GM12878 (cell line): Measurements from ENCODE around the gene COX7C. TPM values are rescaled to one million over a fixed set of nuclear protein-coding genes. Genes with fewer than 3 reads are reported as not detected.

Experiments used
- ATAC-seq: fragments of 200-7000 bp; cut with Tn5 transposase; 3 replicates; pipeline ENCODE4 v1.9.1; 2020; ENCODE audit warnings: mild to moderate bottlenecking, moderate library complexity
- BruUV-seq: library from RNA; stranded (reverse); fragments of 400-500 nt; replicated peaks from 2 replicates; lab custom pipeline; 2021; lab: Mats Ljungman, UMichigan
- CTCF ChIA-PET: fragments of 300-600 bp; sonication (Branson Sonifier 250); formaldehyde crosslinking; extraction: SDS; loops from one replicate; lab custom pipeline; 2021; ENCODE audit warnings: inconsistent platforms; lab: Yijun Ruan, JAX
- POLR2A ChIA-PET: fragments of 350-600 bp; formaldehyde crosslinking; extraction: SDS; loops from one replicate; lab custom pipeline; 2021; ENCODE audit warnings: inconsistent platforms; lab: Charles Lee
- RAD21 ChIA-PET: fragments of 300-600 bp; sonication (Branson Sonifier 250); formaldehyde crosslinking; loops from one replicate; lab custom pipeline; 2023; ENCODE audit warnings: antibody characterized with exemption; ENCODE audit not compliant: unreplicated experiment; lab: Charles Lee
- SMC1A ChIA-PET: fragments of 300-600 bp; sonication (Branson Sonifier 250); formaldehyde crosslinking; loops from one replicate; lab custom pipeline; 2023; ENCODE audit not compliant: unreplicated experiment, uncharacterized antibody; lab: Charles Lee
- DNase-seq: peaks from one replicate; pipeline ENCODE4 v3.0.0-alpha.2; 2011; ENCODE audit warnings: low read depth, low spot score
- FAIRE-seq: peaks from 3 replicates; lab custom pipeline; 2011; peaks lifted over from hg19 to GRCh38; lab: Jason Lieb, UNC
- H2AFZ ChIP-seq: 2 replicates; pipeline ENCODE4 v1.6.0; 2011; ENCODE audit warnings: low read depth, low read length, control low read depth; ENCODE audit not compliant: control insufficient read depth
- H3K27ac ChIP-seq: 2 replicates; pipeline ENCODE4 v1.5.1; 2011; ENCODE audit warnings: control low read depth; ENCODE audit not compliant: control insufficient read depth, insufficient read depth
- H3K27me3 ChIP-seq, 2 experiments: replicated peaks in 1 of 2; 2 replicates each; pipeline versions ENCODE4 v1.6.0 to v1.6.1; 2011; ENCODE audit warnings: low read length in 1 of 2; ENCODE audit not compliant: control insufficient read depth in 2 of 2, insufficient read depth in 2 of 2
- H3K36me3 ChIP-seq, 2 experiments: 2 replicates each; pipeline ENCODE4 v1.5.1; 2011; ENCODE audit warnings: low read length in 1 of 2; ENCODE audit not compliant: control insufficient read depth in 2 of 2, insufficient read depth in 2 of 2
- H3K4me1 ChIP-seq: 2 replicates; pipeline ENCODE4 v1.6.1; 2011; ENCODE audit warnings: mild to moderate bottlenecking, low read length, moderate library complexity, mixed read lengths; ENCODE audit not compliant: control insufficient read depth, insufficient read depth
- H3K4me2 ChIP-seq: 2 replicates; pipeline ENCODE4 v1.6.0; 2011; ENCODE audit warnings: control low read depth; ENCODE audit not compliant: control insufficient read depth, insufficient read depth
- H3K4me3 ChIP-seq: fragments of 200-600 bp; sonication (generic); 2 replicates; pipeline ENCODE4 v1.5.1; 2016
- H3K79me2 ChIP-seq: 2 replicates; pipeline ENCODE4 v1.6.0; 2011; ENCODE audit warnings: low read length; ENCODE audit not compliant: control insufficient read depth, insufficient read depth
- H3K9ac ChIP-seq: 2 replicates; pipeline ENCODE4 v1.8.0; 2011; ENCODE audit warnings: low read length, control low read depth, mixed read lengths; ENCODE audit not compliant: control insufficient read depth, insufficient read depth
- H3K9me3 ChIP-seq: replicated peaks from 3 replicates; pipeline ENCODE4 v1.5.1; 2011; ENCODE audit warnings: mild to moderate bottlenecking, low read length; ENCODE audit not compliant: control insufficient read depth, insufficient read depth
- H4K20me1 ChIP-seq: 2 replicates; pipeline ENCODE4 v1.6.0; 2011; ENCODE audit not compliant: control insufficient read depth, insufficient read depth
- ATF7 ChIP-seq: fragments of 450-650 bp; IDR thresholded peaks from 2 replicates; pipeline ENCODE4 v1.6.1; 2016; ENCODE audit warnings: low read depth, mild to moderate bottlenecking
- BRCA1 ChIP-seq: IDR thresholded peaks from 2 replicates; pipeline ENCODE4 v1.6.1; 2011; ENCODE audit warnings: low read depth, low read length, improper control_type of control experiment
- PAX5 ChIP-seq: IDR thresholded peaks from 2 replicates; pipeline ENCODE4 v1.6.1; 2011; ENCODE audit warnings: low read depth, low read length, borderline replicate concordance
- RAD21 ChIP-seq: IDR thresholded peaks from 2 replicates; pipeline ENCODE4 v1.6.1; 2011; ENCODE audit warnings: mild to moderate bottlenecking, low read depth, low read length, moderate library complexity; ENCODE audit not compliant: insufficient read depth
- RAD51 ChIP-seq: fragments of 450-650 bp; IDR thresholded peaks from 2 replicates; pipeline ENCODE4 v1.6.1; 2016; ENCODE audit warnings: moderate library complexity, mild to moderate bottlenecking, inconsistent platforms
- RELA ChIP-seq: fragments of 450-650 bp; IDR thresholded peaks from 2 replicates; pipeline ENCODE4 v1.8.0; 2014; ENCODE audit warnings: borderline replicate concordance; ENCODE audit not compliant: partially characterized antibody
- SMAD1 ChIP-seq: fragments of 450-650 bp; IDR thresholded peaks from 2 replicates; pipeline ENCODE4 v1.6.1; 2018; ENCODE audit warnings: mild to moderate bottlenecking, low read depth; ENCODE audit not compliant: partially characterized antibody
- SP1 ChIP-seq: IDR thresholded peaks from one replicate; pipeline ENCODE4 v1.6.1; 2011; ENCODE audit warnings: low read depth, low read length
- YBX1 ChIP-seq: fragments of 450-650 bp; IDR thresholded peaks from 2 replicates; pipeline ENCODE4 v1.6.1; 2016; ENCODE audit warnings: antibody characterized with exemption
- ZBED1 ChIP-seq: IDR thresholded peaks from 2 replicates; pipeline ENCODE4 v1.6.1; 2016; ENCODE audit warnings: borderline replicate concordance
- ZNF24 ChIP-seq: fragments of 450-650 bp; IDR thresholded peaks from 2 replicates; pipeline ENCODE4 v1.6.1; 2017; ENCODE audit warnings: antibody characterized with exemption, mild to moderate bottlenecking
- ZSCAN29 ChIP-seq: fragments of 450-650 bp; IDR thresholded peaks from 2 replicates; pipeline ENCODE4 v1.6.1; 2017; ENCODE audit warnings: mild to moderate bottlenecking, moderate library complexity
- WGBS: methylation state at CpG from one replicate; pipeline ENCODE4 v1.1.6; 2016; ENCODE audit warnings: low lambda C conversion rate; ENCODE audit not compliant: insufficient replicate concordance, insufficient coverage; ENCODE audit errors: missing lambda C conversion rate; 5-methylcytosine and 5-hydroxymethylcytosine counted together
- in situ Hi-C: fragments of 300-500 bp; cut with MboI; formaldehyde crosslinking; loops from 9 replicates; pipeline ENCODE4 v1.14.3; 2018; ENCODE audit warnings: mixed read lengths
- intact Hi-C: fragments of 100-400 bp; cut with micrococcal nuclease; formaldehyde crosslinking; loops from one replicate; pipeline ENCODE4 v1.14.2; 2022; ENCODE audit not compliant: unreplicated experiment
- polyA plus RNA-seq, 11 experiments: library from polyadenylated mRNA; depleted of rRNA in 4 of 11; unstranded in 6 of 11; stranded (reverse) in 5 of 11; fragments of >200 nt; fragmentation: Nextera tagmentation in 4 of 11; fragmentation: Illumina TruSeq in 1 of 11; extraction: Ambion mirVana in 4 of 11; extraction: Trizol in 1 of 11; gene quantifications; 1 replicate in 1 of 11; 2 replicates in 10 of 11; pipeline versions ENCODE4 v1.2.1 to v1.2.3, GENCODE V29; 2011 to 2016; ENCODE audit warnings: inconsistent platforms in 2 of 11, missing spikeins in 2 of 11, low read depth in 1 of 11
- total RNA-seq, 4 experiments: library from RNA; depleted of rRNA in 3 of 4; stranded (reverse); fragments of >200 nt in 3 of 4; fragmentation: Illumina TruSeq in 1 of 4; extraction: Trizol in 1 of 4; gene quantifications; 2 replicates each; pipeline versions ENCODE4 v1.2.1 to v1.2.3, GENCODE V29; 2013 to 2021
- TF ChIP-seq, protein P1 (sequence below): fragments of 450-650 bp; IDR thresholded peaks from 2 replicates; pipeline ENCODE4 v1.6.1; 2017; ENCODE audit warnings: borderline replicate concordance
- TF ChIP-seq, protein P2 (sequence below): fragments of 450-650 bp; IDR thresholded peaks from 2 replicates; pipeline ENCODE4 v1.6.1; 2017; ENCODE audit warnings: mild to moderate bottlenecking, moderate library complexity
- TF ChIP-seq, protein P3 (sequence below): fragments of 450-650 bp; IDR thresholded peaks from 2 replicates; pipeline ENCODE4 v1.6.1; 2016; ENCODE audit warnings: mild to moderate bottlenecking
- TF ChIP-seq, protein P4 (sequence below): fragments of 450-650 bp; IDR thresholded peaks from 2 replicates; pipeline ENCODE4 v1.6.1; 2016; ENCODE audit warnings: mild to moderate bottlenecking

The COX7C gene
- total and polyA plus RNA-seq, 10 of the 15 experiments (the other 5 are each of a cell fraction or from before 2014, with no cell fraction given), result 484 to 1,591 (median 883) TPM

DNA sequence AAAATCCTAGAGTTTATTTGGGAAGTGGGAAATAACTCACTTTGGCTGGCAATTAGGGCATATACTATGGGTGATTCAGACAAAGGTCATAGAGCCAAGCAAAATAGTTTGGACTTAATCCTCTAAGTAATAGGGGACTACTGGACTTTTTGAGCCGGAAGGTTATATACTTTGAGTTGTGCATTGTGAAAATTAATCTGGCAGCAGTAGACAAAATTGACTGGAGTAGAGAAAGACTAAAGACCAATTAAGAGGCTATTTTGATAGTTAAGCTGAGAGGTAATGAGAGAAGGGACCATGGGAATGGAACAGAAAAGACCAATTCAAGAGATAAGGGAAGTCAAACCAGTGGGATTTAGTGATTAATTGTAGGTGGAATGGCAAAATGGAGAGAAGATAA lies 28.9 kb downstream of the COX7C start (continued):
- TF ChIP-seq, protein P1, sequence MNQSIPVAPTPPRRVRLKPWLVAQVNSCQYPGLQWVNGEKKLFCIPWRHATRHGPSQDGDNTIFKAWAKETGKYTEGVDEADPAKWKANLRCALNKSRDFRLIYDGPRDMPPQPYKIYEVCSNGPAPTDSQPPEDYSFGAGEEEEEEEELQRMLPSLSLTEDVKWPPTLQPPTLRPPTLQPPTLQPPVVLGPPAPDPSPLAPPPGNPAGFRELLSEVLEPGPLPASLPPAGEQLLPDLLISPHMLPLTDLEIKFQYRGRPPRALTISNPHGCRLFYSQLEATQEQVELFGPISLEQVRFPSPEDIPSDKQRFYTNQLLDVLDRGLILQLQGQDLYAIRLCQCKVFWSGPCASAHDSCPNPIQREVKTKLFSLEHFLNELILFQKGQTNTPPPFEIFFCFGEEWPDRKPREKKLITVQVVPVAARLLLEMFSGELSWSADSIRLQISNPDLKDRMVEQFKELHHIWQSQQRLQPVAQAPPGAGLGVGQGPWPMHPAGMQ, result no peak
- TF ChIP-seq ZBED1 (no peak), BRCA1 (no peak), ZNF24 (no peak), RAD51 (no peak), PAX5 (no peak)
- TF ChIP-seq, all 136 proteins: peak for 0

DNA sequence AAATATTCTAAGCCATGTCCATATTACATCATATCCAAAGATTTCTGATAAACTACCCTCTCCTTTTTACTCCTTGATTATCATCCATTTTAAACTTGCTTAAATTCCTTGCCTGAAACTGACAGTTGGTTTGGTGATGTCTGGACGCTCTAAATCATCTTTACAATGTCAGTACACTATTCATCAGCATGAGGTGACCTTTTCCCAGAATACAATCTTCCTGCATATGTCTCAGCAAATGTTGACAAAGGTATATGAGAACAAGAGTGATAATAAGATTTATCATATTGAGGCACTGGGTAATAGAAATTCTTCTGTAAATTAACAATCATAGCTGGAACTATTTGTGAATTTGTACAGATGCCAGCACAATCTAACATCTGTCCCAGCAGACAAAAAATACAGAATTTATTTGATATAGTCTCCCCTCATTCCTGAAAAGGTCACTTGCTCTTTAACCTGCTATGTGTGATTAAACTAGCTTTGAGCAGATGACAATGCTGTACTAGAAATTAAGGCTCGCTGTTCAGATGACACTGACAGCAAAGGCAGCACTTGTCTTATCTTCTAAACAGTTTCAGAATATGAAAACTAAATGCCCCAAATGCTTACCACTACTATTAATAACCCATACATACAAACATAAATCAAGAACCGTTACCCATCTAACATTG lies 32.2 kb downstream of the COX7C start:
- POLR2A ChIA-PET, result no interaction called here
- no peak for FAIRE-seq
- no TSS peak for BruUV-seq
- TF ChIP-seq RAD21, result no peak
- TF ChIP-seq YBX1, result no peak
- TF ChIP-seq RELA, result no peak
- TF ChIP-seq, protein P2, sequence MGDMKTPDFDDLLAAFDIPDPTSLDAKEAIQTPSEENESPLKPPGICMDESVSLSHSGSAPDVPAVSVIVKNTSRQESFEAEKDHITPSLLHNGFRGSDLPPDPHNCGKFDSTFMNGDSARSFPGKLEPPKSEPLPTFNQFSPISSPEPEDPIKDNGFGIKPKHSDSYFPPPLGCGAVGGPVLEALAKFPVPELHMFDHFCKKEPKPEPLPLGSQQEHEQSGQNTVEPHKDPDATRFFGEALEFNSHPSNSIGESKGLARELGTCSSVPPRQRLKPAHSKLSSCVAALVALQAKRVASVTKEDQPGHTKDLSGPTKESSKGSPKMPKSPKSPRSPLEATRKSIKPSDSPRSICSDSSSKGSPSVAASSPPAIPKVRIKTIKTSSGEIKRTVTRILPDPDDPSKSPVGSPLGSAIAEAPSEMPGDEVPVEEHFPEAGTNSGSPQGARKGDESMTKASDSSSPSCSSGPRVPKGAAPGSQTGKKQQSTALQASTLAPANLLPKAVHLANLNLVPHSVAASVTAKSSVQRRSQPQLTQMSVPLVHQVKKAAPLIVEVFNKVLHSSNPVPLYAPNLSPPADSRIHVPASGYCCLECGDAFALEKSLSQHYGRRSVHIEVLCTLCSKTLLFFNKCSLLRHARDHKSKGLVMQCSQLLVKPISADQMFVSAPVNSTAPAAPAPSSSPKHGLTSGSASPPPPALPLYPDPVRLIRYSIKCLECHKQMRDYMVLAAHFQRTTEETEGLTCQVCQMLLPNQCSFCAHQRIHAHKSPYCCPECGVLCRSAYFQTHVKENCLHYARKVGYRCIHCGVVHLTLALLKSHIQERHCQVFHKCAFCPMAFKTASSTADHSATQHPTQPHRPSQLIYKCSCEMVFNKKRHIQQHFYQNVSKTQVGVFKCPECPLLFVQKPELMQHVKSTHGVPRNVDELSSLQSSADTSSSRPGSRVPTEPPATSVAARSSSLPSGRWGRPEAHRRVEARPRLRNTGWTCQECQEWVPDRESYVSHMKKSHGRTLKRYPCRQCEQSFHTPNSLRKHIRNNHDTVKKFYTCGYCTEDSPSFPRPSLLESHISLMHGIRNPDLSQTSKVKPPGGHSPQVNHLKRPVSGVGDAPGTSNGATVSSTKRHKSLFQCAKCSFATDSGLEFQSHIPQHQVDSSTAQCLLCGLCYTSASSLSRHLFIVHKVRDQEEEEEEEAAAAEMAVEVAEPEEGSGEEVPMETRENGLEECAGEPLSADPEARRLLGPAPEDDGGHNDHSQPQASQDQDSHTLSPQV, result no peak
- TF ChIP-seq ATF7, result no peak
- TF ChIP-seq, protein P3, sequence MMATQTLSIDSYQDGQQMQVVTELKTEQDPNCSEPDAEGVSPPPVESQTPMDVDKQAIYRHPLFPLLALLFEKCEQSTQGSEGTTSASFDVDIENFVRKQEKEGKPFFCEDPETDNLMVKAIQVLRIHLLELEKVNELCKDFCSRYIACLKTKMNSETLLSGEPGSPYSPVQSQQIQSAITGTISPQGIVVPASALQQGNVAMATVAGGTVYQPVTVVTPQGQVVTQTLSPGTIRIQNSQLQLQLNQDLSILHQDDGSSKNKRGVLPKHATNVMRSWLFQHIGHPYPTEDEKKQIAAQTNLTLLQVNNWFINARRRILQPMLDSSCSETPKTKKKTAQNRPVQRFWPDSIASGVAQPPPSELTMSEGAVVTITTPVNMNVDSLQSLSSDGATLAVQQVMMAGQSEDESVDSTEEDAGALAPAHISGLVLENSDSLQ, result no peak
- TF ChIP-seq, protein P4, sequence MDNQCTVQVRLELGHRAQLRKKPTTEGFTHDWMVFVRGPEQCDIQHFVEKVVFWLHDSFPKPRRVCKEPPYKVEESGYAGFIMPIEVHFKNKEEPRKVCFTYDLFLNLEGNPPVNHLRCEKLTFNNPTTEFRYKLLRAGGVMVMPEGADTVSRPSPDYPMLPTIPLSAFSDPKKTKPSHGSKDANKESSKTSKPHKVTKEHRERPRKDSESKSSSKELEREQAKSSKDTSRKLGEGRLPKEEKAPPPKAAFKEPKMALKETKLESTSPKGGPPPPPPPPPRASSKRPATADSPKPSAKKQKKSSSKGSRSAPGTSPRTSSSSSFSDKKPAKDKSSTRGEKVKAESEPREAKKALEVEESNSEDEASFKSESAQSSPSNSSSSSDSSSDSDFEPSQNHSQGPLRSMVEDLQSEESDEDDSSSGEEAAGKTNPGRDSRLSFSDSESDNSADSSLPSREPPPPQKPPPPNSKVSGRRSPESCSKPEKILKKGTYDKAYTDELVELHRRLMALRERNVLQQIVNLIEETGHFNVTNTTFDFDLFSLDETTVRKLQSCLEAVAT, result no peak
- TF ChIP-seq SP1, result no peak
- no peak for TF ChIP-seq ZSCAN29
- TF ChIP-seq SMAD1, result no peak

More for the DNA sequence above, 32.2 kb downstream of the COX7C start:
- H3K9ac ChIP-seq, result no peak overlapping the region
- H3K9me3 ChIP-seq, result no peaks in the 10 kb centered on the region
- H3K79me2 ChIP-seq, result no peaks in the 10 kb centered on the region
- no peaks in the 10 kb centered on the region for H4K20me1 ChIP-seq
- intact Hi-C loops, result no loop called here
- WGBS, result 35% methylated on average over 3 of the region's 3 CpGs
- no peaks in the 10 kb centered on the region for H3K4me1 ChIP-seq
- in situ Hi-C loops, result no loop called here
- SMC1A ChIA-PET, result interaction anchor here (1.5 to 2.2 kb wide), 2 partner anchors 10 to 12 kb away, joined by 4 to 5 read pairs; no protein-coding TSS in a partner anchor
- H3K36me3 ChIP-seq, result no peaks in the 10 kb centered on the region
- H2AFZ ChIP-seq, result no peak overlapping the region
- H3K27me3 ChIP-seq, result no peaks in the 10 kb centered on the region
- H3K27ac ChIP-seq, result no peak overlapping the region
- CTCF ChIA-PET, result interaction anchor here (0.5 kb wide), 1 partner anchor 1131 kb away, joined by 3 read pairs; no protein-coding TSS in a partner anchor
- RAD21 ChIA-PET, result no interaction called here
- no peak overlapping the region for H3K4me2 ChIP-seq
- H3K4me3 ChIP-seq, result no peak overlapping the region
- ATAC-seq (no peak), DNase-seq (no peak)
